Spleen (tissue), 13 donors: Measurements from ENCODE around the gene KLHL33. TPM values are rescaled to one million over a fixed set of nuclear protein-coding genes. Genes with fewer than 3 reads are reported as not detected.

Experiments used
- DNase-seq: peaks from one replicate; pipeline ENCODE4 v3.0.0-alpha.2; 2020
- H3K27ac ChIP-seq, 8 donors: fragments of 200-600 bp; sonication (generic) in 7 of 8; 1 replicate in 4 of 8; 2 replicates in 4 of 8; pipeline versions ENCODE4 v1.5.0 to v1.8.0; 2016 to 2021; ENCODE audit warnings: inconsistent platforms in 4 of 8, mild to moderate bottlenecking in 4 of 8, moderate library complexity in 1 of 8
- H3K27me3 ChIP-seq, 7 donors: fragments of 200-600 bp; sonication (generic) in 6 of 7; replicated peaks in 1 of 7; 1 replicate in 4 of 7; 2 replicates in 3 of 7; pipeline versions ENCODE4 v1.5.0 to v1.8.0; 2016 to 2021; ENCODE audit warnings: inconsistent platforms in 3 of 7, mild to moderate bottlenecking in 1 of 7
- H3K36me3 ChIP-seq, 6 donors: fragments of 200-600 bp; sonication (generic) in 5 of 6; 1 replicate in 4 of 6; 2 replicates in 2 of 6; pipeline versions ENCODE4 v1.5.0 to v1.8.0; 2016 to 2021; ENCODE audit warnings: inconsistent platforms in 2 of 6
- H3K4me1 ChIP-seq, 6 donors: fragments of 200-600 bp; sonication (generic) in 5 of 6; 1 replicate in 3 of 6; 2 replicates in 3 of 6; pipeline versions ENCODE4 v1.5.0 to v1.8.0; 2016 to 2021; ENCODE audit warnings: inconsistent platforms in 3 of 6
- H3K4me3 ChIP-seq, 8 donors: fragments of 200-600 bp; sonication (generic) in 7 of 8; 1 replicate in 4 of 8; 2 replicates in 4 of 8; pipeline versions ENCODE4 v1.5.0 to v1.8.0; 2016 to 2021; ENCODE audit warnings: inconsistent platforms in 4 of 8, mild to moderate bottlenecking in 4 of 8, moderate library complexity in 2 of 8
- H3K9me3 ChIP-seq, 8 donors: fragments of 200-600 bp; sonication (generic) in 7 of 8; 1 replicate in 4 of 8; 2 replicates in 4 of 8; pipeline versions ENCODE4 v1.5.0 to v1.8.0; 2016 to 2021; ENCODE audit warnings: inconsistent platforms in 4 of 8
- POLR2A ChIP-seq, 3 donors: fragments of 450-650 bp; IDR thresholded peaks; one replicate each; pipeline ENCODE4 v1.5.1; 2017; ENCODE audit warnings: antibody characterized with exemption in 3 of 3, mild to moderate bottlenecking in 1 of 3
- POLR2AphosphoS5 ChIP-seq, 3 donors: sonication (generic); formaldehyde crosslinking; IDR thresholded peaks; one replicate each; pipeline ENCODE4 v1.5.1; 2017; ENCODE audit warnings: antibody characterized with exemption in 3 of 3
- WGBS, 5 donors: extraction: QIAGEN DNeasy Blood & Tissue Kit in 3 of 5; methylation state at CpG; one replicate each; pipeline versions ENCODE4 v1.1.5 to v1.1.7; 2013 to 2018; 5-methylcytosine and 5-hydroxymethylcytosine counted together
- intact Hi-C: fragments of 100-400 bp; cut with DNase I; formaldehyde crosslinking; loops from one replicate; pipeline ENCODE4 v1.15.0; 2023; ENCODE audit warnings: low total_unique reads
- long read RNA-seq, 2 donors: transcript quantifications; one replicate each; lab custom pipeline, GENCODE V29; 2026
- polyA plus RNA-seq, 3 donors: library from polyadenylated mRNA; stranded (reverse); fragments of 200-250 nt; gene quantifications; one replicate each; pipeline ENCODE4 v1.2.1, GENCODE V29; 2013
- total RNA-seq, 7 donors: library from RNA; depleted of rRNA in 3 of 7; stranded (reverse); fragments of >200 nt in 3 of 7; fragmentation: NEBNext Ultra II Directional in 4 of 7; extraction: Animal tissue kit (Norgen Biotek cat#: 25700) in 4 of 7; gene quantifications; one replicate each; pipeline versions ENCODE4 v1.1.0 to v1.2.1, GENCODE V29; 2016 to 2021
- TF ChIP-seq, protein P1 (sequence below), 11 experiments: fragments of 200-600 bp in 7 of 11; fragments of 450-650 bp in 4 of 11; sonication (generic) in 4 of 11; IDR thresholded peaks in 8 of 11; conservative IDR thresholded peaks in 3 of 11; 1 replicate in 7 of 11; 2 replicates in 4 of 11; pipeline versions ENCODE4 v1.4.0 to v1.8.0; 2016 to 2021; ENCODE audit warnings: antibody characterized with exemption in 11 of 11, inconsistent platforms in 4 of 11, mild to moderate bottlenecking in 1 of 11
- donor health status: healthy with polysubstance abuse.
- donor health status: DM: no; HTN: no; CAD: no; lungs with moderate emphysema.
- donor health status: DM: no; HTN: no; CAD: no.
- donor health status: Bipolar disorder and iron deficiency.
- donor health status: healthy.
- donor health status: DM: no; HTN: no; CAD: no.
- donor health status: DM: yes; HTN: yes; CAD: no.

Gene KLHL33, protein sequence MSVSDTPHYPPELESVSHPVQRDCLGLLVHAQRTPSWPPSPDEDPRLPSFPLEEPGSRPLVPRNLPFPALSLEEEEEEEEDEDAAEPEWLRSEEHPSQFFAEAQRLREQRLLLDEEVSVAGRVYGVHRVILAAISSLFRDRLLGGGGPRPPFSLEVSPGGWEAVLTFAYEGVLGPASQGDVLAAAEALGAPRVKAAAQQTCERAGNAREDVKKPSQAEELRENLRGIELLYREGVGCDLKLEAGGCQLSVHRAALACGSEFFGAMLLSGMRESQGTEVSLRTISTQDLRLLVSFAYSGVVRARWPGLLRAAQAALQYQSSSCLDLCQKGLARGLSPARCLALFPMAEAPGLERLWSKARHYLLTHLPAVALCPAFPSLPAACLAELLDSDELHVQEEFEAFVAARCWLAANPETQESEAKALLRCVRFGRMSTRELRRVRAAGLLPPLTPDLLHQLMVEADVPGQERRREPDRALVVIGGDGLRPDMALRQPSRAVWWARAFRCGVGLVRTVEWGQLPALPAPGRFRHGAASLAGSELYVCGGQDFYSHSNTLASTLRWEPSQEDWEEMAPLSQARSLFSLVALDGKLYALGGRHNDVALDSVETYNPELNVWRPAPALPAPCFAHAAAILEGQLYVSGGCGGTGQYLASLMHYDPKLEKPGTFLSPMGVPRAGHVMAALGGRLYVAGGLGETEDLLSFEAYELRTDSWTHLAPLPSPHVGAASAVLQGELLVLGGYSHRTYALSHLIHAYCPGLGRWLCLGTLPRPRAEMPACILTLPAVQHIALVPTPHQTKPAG
- total RNA-seq (1 to 10 TPM in 2 of 7 donors, under 1 TPM in 4, not detected in 1; 0.47 to 2.9 (median 0.86) TPM), polyA plus RNA-seq (under 1 TPM; 0.22 to 0.54 (median 0.32) TPM)
- long read RNA-seq, donor 1: 0 reads
- long read RNA-seq, donor 2: 0 reads

DNA sequence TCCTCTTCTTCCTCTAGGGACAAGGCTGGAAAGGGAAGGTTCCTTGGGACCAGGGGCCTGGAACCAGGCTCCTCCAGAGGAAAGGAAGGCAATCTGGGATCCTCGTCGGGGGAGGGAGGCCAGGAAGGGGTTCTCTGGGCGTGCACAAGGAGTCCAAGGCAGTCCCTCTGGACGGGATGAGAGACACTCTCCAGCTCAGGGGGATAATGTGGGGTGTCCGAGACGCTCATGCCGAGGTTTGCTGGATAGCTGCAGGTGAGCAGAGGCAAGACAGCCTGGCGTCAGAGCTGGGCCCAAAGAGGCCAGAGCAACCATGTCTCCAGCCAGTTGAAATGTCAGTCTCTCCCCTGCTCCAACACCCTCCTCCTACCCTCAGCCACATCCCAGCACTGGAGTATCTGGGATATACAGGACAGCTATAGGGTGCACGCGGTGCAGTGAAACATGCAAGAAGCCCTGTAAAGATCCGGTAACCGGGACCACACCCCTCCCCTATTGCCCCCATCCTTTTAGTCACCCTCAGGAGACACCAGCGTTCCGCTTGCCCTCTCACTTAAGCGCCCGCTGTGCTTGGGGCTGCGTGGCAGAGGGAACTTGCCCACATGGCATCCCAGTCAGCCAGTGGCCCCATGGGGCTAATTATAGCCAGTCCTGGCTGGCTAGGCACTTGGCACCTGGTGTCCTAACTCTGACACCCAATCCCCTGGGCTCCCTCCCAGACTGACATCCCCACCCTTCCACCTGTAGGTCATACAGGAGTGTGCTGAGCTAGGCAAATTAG, at the start of gene KLHL33:
TSS of gene KLHL33 (minus strand) at position 585 of the 781 bp plus-strand sequence. CDS start at position 230, 355 bp downstream.
- Histone ChIP-seq H3K4me1 (peaks cover 2 to 51% (median 27%) of the 10 kb centered on the region in 6 donors), H3K27me3 (no peaks in the 10 kb centered on the region), H3K36me3 (no peaks in the 10 kb centered on the region), H3K27ac (peak within 1 kb of the TSS in 6 of 8 donors; percentile 2 to 74 (median 58)), H3K4me3 (peak within 1 kb of the TSS in 4 of 8 donors; percentile 4 to 19 (median 4)), H3K9me3 (no peaks in the 10 kb centered on the region)
- intact Hi-C loops: no loop called here
- no peak for DNase-seq
- 82 to 92% (median 90%) methylated on average over 13 to 17 of the region's 17 CpGs for WGBS, 5 donors
- no peak for TF ChIP-seq POLR2AphosphoS5 (IDR thresholded peaks at IDR 0.05)
- no peak for TF ChIP-seq POLR2A (IDR thresholded peaks at IDR 0.05)
- TF ChIP-seq, protein P1, sequence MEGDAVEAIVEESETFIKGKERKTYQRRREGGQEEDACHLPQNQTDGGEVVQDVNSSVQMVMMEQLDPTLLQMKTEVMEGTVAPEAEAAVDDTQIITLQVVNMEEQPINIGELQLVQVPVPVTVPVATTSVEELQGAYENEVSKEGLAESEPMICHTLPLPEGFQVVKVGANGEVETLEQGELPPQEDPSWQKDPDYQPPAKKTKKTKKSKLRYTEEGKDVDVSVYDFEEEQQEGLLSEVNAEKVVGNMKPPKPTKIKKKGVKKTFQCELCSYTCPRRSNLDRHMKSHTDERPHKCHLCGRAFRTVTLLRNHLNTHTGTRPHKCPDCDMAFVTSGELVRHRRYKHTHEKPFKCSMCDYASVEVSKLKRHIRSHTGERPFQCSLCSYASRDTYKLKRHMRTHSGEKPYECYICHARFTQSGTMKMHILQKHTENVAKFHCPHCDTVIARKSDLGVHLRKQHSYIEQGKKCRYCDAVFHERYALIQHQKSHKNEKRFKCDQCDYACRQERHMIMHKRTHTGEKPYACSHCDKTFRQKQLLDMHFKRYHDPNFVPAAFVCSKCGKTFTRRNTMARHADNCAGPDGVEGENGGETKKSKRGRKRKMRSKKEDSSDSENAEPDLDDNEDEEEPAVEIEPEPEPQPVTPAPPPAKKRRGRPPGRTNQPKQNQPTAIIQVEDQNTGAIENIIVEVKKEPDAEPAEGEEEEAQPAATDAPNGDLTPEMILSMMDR (IDR thresholded peaks at IDR 0.05 in 8 of 11, conservative IDR thresholded peaks at IDR 0.05 in 3 of 11): no peak

DNA sequence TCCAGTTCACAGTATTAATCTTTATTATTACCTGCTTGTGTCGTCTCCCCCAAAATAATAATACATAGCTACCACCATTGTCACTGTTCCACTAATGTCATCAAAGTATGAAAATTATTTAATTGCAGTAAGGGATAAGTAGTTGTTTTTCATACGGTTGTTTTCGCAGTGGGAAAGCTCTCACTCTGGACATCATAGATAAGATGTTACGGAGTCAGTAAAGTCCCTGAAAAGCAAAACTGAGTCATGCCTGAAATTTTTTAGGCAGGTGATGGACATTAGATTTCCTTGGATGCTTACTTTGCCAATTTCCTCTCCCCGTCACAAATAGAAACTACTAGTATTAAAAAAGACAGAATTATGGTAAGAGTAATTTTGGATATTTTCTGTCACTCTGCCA, 46.4 kb upstream of the KLHL33 start:
- Histone ChIP-seq H3K36me3 (peaks cover 0 to 18% (median 0%) of the 10 kb centered on the region in 6 donors), H3K4me1 (peaks cover 7 to 29% (median 20%) of the 10 kb centered on the region in 6 donors), H3K27me3 (no peaks in the 10 kb centered on the region), H3K4me3 (no peak overlapping the region), H3K27ac (no peak overlapping the region), H3K9me3 (no peaks in the 10 kb centered on the region)
- intact Hi-C loops: no loop called here
- TF ChIP-seq POLR2A (IDR thresholded peaks at IDR 0.05) (no peak), POLR2AphosphoS5 (IDR thresholded peaks at IDR 0.05) (no peak)
- TF ChIP-seq, protein P1 (IDR thresholded peaks at IDR 0.05 in 8 of 11, conservative IDR thresholded peaks at IDR 0.05 in 3 of 11): no peak
- WGBS, 5 donors: 85 to 91% (median 87%) methylated on average over 5 of the region's 5 CpGs
- DNase-seq: no peak

DNA sequence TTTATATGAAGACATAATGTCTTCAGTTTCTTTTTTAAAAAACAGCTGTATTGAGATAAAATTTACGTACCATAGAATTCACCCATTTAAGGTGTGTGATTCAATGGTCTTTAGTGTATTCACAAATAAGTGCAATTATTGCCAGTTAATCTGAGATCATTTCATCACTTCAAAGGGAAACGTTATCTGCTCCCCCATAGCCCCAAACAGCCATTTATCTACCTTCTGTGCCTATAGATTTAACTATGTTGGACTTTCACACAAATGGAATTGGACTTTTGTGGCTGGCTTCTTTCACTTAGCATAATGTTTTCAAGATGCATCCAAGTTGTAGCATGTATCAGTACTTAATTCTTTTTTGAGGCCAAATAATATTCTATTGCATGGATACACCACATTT, 42.9 kb upstream of the KLHL33 start:
- Histone ChIP-seq H3K27me3 (no peaks in the 10 kb centered on the region), H3K27ac (peak overlapping the region in 6 of 8 donors; percentile 69 to 87 (median 84)), H3K36me3 (peaks cover 0 to 53% (median 30%) of the 10 kb centered on the region in 6 donors), H3K4me3 (no peak overlapping the region), H3K9me3 (no peaks in the 10 kb centered on the region), H3K4me1 (peaks cover 18 to 46% (median 31%) of the 10 kb centered on the region in 6 donors)
- TF ChIP-seq, protein P1 (IDR thresholded peaks at IDR 0.05 in 8 of 11, conservative IDR thresholded peaks at IDR 0.05 in 3 of 11): no peak
- no peak for DNase-seq
- intact Hi-C loops: loop anchor here (10.0 kb wide), 1 partner anchor 206 kb away; the partner anchor contains the start of genes ANG and RNASE4
- 88 to 94% (median 92%) methylated on average over 2 of the region's 2 CpGs for WGBS, 5 donors
